Gastrocnemius medialis (tissue), 4 donors: ENCODE measurements around the gene CD72.

ENCODE experiments used
- CTCF ChIP-seq, 5 experiments: fragments of 450-650 bp in 3 of 5; fragments of 200-600 bp in 2 of 5; sonication (generic) in 2 of 5; IDR thresholded peaks in 4 of 5; conservative IDR thresholded peaks in 1 of 5; 1 replicate in 4 of 5; 2 replicates in 1 of 5; pipeline ENCODE4 v1.5.1; 2016 to 2019; ENCODE audit warnings: antibody characterized with exemption in 5 of 5, mild to moderate bottlenecking in 3 of 5, moderate library complexity in 3 of 5
- POLR2A ChIP-seq, 2 donors: fragments of 450-650 bp; IDR thresholded peaks; one replicate each; pipeline ENCODE4 v1.6.1; 2017; ENCODE audit warnings: antibody characterized with exemption in 2 of 2, mild to moderate bottlenecking in 2 of 2, moderate library complexity in 2 of 2

- TF ChIP-seq POLR2A (IDR thresholded peaks at IDR 0.05) (no peak), CTCF (IDR thresholded peaks at IDR 0.05 in 4 of 5, conservative IDR thresholded peaks at IDR 0.05 in 1 of 5) (no peak)
Measured at GRCh38 chr9:35574578-35575122, 43.6 kb downstream of the CD72 start.
